EH (cell line): ENCODE measurements around the gene HNRNPLL.
"Not testable (repeated sequence)": the region's sequence is repeated elsewhere in the genome, so short reads cannot be mapped to it uniquely, and the experiment has no call there.

Source experiments
- DNase-seq: peaks from one replicate; pipeline ENCODE4 v3.0.0-alpha.2; 2015; ENCODE audit warnings: low read depth

Gene HNRNPLL

DNA sequence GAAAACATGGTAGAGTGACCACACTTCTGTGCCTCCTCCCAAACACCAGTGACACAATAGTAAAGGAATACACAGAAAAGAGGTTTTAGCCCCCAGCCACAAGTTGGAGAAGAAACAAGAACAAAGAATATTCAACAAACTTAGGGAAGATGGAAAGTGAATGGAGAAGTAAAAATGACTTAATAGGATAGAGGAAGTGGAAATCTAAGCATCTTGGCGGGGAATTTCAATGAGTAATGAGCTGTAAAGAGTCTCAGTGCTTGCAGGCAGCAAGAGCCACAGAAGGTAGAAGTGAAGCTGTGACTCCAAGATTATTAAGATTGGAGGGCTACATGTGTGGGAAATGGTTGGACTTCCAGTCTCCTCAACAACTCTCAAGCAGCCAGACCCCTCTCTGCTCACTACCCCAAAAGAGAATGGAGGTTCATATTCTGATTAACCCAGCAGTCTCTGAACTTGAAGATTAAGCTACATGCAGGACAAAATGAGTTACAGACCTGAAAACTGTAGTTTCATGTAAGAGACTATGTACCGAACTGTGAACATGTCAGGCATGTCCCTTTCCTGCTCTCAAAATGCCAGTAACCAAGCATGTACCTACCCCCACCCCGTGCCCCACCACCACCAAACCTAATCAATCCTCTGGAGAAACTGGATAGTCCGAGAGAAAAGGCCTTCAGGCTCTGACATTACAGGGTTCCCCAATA lies 16.9 kb upstream of the HNRNPLL start:
- DNase-seq = peak; percentile 44

- DNase-seq = no peak
Measured at GRCh38 chr2:38617301-38617700, 14.6 kb upstream of the HNRNPLL start.

GRCh38 chr2:38615237-38615636 lies 12.5 kb upstream of the HNRNPLL start:
- DNase-seq = peak; percentile 32

GRCh38 chr2:38613849-38614213 lies 11.1 kb upstream of the HNRNPLL start:
- no peak for DNase-seq

DNA sequence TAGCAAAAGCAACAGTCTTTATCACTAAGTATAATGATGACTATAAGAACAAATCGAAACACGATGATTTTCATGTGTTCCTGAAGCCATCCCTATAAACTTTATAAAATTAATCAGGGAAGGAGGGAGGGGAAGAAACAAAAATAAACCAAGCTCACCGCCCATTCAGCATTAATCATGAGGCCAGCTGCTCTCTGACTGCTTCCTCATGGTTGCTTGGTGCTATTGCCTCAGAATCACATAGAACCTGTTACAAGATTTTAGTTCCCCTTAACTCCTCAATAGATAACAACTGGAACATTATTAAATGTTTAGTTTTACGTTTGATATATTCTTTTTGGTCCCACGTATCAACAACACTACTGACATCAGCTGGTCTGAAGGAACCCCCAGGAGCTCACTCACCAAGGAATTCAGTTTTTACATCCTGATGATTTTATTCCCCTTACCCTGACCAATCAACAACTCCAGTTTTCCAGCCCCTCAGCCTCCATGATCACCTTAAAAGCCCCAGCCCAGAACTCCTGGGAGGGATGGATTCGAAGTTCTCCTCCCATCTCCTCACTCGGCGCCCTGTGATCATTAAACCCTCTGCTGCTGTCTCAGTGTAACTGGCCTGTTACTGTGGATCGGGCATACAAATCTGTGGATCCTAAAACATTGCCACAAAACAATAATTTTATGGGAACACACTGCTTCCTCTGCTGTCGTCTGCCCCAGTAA lies 10.6 kb upstream of the HNRNPLL start:
- DNase-seq = no peak

DNA sequence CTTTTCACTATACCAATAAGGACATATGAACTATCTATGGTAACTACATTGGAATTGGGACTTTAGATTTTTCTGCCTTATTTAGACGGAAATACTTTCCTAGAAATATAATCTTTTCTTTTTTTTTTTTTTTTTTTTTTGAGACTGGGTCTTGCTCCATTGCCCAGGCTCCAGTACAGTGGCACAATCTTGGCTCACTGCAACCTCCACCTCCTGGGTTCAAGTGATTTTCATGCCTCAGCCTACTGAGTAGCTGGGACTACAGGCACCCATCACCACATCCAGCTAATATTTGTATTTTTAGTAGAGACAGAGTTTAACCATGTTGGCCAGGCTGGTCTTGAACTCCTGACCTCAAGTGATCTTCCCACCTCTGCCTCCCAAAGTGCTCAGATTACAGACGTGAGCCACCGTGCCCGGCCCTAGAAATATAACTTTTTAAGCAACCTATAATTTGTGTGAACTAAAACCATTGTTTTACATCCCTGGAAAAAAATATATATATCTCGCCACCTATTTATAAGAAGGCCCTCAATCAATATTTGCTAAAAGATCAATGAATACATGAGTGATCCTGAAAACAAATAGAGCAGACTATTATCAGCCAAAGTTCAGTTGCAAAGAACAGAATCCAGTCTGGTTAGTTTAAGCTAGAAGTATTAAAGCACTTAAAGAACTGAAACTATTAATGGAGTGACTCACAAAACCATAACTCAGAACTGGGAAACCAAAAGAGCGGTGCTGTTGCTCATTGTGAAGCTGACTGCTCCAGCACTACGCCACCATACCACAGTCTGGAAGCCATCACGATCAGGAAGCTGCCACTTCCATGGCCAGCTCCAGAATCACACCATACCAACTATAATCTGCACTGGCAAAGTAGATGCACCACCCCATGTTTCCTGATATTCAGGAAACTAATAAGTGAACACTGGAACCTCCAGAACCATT lies 8.4 kb upstream of the HNRNPLL start:
- DNase-seq = peak; percentile 62

DNA sequence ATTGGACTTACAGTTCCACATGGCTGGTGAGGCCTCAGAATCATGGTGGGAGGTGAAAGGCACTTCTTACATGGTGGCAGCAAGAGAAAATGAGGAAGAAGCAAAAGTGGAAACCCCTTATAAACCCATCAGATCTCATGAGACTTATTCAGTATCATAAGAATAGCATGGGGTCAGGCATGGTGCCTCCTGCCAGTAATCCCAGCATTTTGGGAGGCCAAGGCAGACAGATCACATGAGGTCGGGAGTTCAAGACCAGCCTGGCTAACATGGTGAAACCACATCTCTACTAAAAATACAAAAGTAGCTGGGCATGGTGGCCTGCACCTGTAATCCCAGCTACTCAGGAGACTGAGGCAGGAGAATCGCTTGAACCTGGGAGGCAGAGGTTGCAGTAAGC lies 6.5 kb upstream of the HNRNPLL start:
- not testable (repeated sequence) for DNase-seq

DNA sequence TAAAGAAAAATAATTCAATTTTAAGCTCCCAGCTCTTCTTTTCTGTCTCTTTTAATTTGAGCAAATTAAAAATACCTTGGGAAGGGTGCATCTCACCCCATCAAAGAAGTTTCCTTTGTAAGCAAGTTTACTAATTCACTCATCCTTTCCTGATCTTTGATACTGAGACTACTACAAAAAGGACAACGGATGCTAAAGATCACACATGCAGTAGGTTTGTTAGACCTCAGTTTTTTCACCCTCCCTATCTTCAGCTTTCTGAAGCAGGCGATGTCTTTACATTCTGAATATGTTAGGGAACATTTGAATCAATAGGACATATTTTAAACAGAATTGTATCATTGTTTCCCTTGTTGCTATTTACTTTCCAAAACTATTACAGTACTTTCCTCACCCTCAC lies 6.0 kb upstream of the HNRNPLL start:
- no peak for DNase-seq

- DNase-seq = no peak
Measured at GRCh38 chr2:38605298-38605830, 2.6 kb upstream of the HNRNPLL start.

DNA sequence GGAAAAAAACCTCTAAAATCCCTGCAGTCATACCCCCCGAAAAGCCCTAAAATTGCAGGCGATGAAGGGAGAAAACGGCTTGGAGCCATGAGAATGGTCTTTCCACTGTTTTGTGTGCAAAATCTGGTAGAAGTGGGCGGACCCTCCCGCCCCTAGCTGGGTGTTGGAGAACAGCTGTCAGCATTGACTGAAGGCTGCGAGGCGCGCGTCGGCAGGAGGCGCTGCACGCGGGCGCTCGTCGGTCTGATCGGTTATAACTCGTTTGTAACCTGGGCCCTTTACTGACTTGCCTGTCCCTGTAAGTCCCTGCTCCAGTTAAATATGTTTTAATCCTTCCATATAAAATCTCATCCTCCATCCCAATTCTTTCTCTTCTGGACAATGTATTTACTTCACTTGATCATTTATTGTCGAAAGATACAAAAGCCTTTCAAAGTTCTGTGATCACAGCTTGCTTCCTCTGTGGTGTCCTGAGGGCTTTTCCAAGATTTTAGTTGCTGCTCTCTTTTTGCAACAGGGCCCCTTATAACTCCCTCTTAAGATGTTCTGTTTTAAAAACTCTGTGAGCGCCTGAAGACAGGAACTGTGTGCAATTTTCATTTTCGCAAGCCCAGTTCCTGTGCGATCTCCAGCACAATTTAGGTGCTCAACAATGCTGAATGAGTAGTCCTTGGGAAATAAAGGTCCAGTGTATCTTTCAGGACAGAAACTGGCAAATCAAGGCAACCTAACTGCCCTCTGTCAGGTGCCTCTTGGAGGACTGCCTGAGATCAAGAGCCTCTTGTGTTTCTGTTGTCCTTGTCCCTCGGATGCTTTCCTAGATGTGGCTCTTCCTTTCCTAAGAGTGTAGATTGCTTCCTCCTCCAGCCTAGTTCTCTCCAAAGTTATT lies 918 bp upstream of the HNRNPLL start:
- DNase-seq = peak; percentile 80

- DNase-seq = no peak
Measured at GRCh38 chr2:38602136-38602731, 494 bp downstream of the HNRNPLL start.

GRCh38 chr2:38601463-38602135 lies 1.1 kb downstream of the HNRNPLL start:
- peak; percentile 56 for DNase-seq

DNA sequence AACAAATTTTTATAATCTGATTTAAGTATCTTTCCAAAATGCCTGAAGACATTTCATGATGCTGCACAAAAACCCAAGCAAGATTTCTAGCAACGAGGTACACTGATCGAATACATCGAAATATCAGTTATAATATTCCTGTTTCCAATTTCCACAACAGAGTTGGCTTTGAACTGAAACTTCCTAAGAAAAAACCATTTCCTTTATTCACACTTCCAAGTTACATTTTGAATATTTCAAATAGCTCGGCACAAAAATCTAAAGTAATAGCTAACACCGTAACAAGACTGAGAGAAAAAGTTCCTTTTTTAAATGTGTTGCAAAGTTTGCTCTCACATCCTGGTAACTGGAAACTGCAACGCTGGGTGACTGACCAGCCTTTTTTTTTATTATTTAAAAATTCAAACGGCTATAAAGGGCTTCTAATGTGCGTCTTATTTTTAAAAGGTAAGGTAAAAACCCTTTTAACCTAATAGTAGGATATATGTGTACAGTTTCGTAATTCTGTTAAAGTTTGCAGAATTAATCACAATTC lies 1.7 kb downstream of the HNRNPLL start:
- peak; percentile 26 for DNase-seq

- DNase-seq = peak; percentile 41
Measured at GRCh38 chr2:38600242-38600891, 2.4 kb downstream of the HNRNPLL start.

DNA sequence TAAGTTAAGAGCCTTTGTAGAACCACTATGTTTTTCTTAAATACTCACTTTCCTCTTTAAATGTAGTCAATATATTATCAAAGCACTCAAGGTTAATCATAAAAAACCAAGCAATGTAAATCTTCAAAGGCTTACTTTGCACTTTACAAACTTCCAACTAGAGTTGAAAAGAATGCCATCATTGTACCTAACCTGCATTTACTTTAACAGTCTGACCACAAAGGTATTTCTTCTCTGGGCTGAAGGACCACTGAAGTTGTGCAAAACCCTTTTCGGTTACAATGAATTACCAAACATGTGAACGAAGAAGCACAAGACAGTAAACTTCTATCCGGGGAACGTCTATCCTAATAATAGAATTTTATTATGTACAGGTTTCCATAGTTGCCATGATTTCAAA lies 3.0 kb downstream of the HNRNPLL start:
- DNase-seq = no peak

DNA sequence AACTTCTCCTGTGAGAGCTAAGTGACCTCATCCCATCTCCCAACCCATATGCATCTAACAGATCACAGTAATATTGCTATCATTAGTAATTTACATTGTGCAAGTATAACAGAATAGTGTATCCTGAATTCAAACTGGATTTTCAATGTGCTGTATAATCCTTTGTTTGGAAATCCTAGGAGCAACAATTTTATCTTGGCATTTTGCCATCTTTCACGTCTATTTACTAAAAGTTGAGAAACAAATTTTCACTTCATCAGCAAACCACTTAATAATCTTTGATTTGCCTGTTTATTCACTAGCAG lies 3.8 kb downstream of the HNRNPLL start:
- DNase-seq = peak; percentile 27

DNA sequence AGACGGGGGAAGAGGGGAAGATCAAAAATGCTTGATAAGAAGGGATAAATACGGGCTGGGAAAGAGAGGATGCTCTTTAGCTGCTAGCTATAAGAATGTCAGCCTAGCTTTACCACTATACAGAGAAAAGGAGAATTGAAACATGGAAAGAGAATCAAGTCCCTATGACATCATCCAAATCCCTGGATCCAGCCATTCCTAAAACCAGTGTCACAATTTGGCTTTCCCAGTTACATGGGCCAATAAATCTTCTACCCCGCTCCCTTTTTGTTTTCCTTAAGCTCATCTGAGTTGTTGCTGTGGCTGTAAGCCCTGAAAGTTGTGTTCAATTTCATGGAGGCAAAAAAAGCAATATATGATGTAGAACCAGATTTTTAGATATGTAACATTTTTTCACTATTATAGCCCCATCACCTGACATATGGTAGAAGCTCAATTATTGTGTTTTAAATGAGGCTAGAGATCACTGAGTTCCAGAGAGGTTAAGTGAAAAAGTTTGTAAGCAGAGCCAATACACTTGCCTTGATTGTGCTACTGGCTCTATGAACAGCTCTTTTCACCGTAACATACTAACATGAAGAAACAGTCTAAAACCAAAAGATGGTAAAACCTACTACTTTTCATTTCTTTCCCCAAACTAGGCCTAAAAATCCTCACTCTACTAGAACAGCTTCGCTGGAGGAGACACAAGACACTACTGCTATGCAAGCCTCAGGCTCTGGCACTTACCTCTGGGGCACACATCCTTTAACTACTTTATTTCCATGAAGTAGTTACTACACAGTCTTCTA lies 4.3 kb downstream of the HNRNPLL start:
- DNase-seq = peak; percentile 56

DNA sequence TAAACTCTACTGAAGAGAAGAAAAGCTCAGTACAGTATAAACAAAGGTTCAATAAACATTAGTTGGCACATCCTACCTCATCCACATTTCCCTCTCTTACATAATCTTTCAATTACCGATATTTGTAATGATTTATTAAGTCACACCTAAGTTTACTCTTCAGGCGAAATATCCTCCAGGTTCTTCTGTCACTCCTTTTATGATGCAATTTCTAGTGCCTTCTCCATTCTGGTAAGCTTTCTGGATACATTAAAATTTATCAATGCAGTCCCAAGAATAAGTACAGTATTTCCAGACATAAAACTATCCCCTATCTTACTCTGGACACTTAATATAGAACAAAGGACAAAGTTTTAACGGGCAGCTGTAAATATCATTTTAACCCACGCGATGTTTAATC lies 5.6 kb downstream of the HNRNPLL start:
- no peak for DNase-seq

- no peak for DNase-seq
Measured at GRCh38 chr2:38596229-38596628, 6.5 kb downstream of the HNRNPLL start.
